Stimulated activated CD8-positive, alpha-beta memory T cell treated with anti-CD3 and anti-CD28 coated beads, Interleukin-15, amount 100 ng/mL, for 48 hours (primary cell): Measurements from ENCODE around the gene CBLB.

ENCODE experiments used
- DNase-seq, 2 donors: peaks; one replicate each; pipeline ENCODE4 v3.0.0-alpha.2; 2020; ENCODE audit warnings: low read depth in 2 of 2

The CBLB gene

GRCh38 chr3:105691633-105692032 lies 177.2 kb downstream of the CBLB start:
- DNase-seq, result no peak

- DNase-seq, result no peak
These were observed 177.8 kb downstream of the CBLB start for GRCh38 chr3:105691053-105691452.

GRCh38 chr3:105688821-105689220 lies 180.0 kb downstream of the CBLB start:
- DNase-seq, result no peak

GRCh38 chr3:105686278-105686897 lies 182.4 kb downstream of the CBLB start:
- DNase-seq, result no peak

GRCh38 chr3:105679951-105680350 lies 188.9 kb downstream of the CBLB start:
- no peak for DNase-seq

GRCh38 chr3:105678017-105678416 lies 190.8 kb downstream of the CBLB start:
- no peak for DNase-seq

- peak in 1 of 2 donors; percentile 46 for DNase-seq
These were observed 192.1 kb downstream of the CBLB start for GRCh38 chr3:105676621-105677300.

GRCh38 chr3:105674437-105675065 lies 194.3 kb downstream of the CBLB start:
- DNase-seq, result no peak

- no peak for DNase-seq
These were observed 195.8 kb downstream of the CBLB start for GRCh38 chr3:105672996-105673395.

GRCh38 chr3:105662306-105662705 lies 206.5 kb downstream of the CBLB start:
- no peak for DNase-seq

- DNase-seq, result no peak
These were observed 207.4 kb downstream of the CBLB start for GRCh38 chr3:105661461-105661860.

- DNase-seq, result no peak
These were observed 211.9 kb downstream of the CBLB start for GRCh38 chr3:105656651-105657504.

- no peak for DNase-seq
These were observed 214.9 kb downstream of the CBLB start for GRCh38 chr3:105653868-105654267.

- no peak for DNase-seq
These were observed 215.6 kb downstream of the CBLB start for GRCh38 chr3:105653166-105653565.

GRCh38 chr3:105649480-105649879 lies 219.3 kb downstream of the CBLB start:
- no peak for DNase-seq

GRCh38 chr3:105647047-105647446 lies 221.8 kb downstream of the CBLB start:
- DNase-seq, result no peak

- DNase-seq, result no peak
These were observed 229.7 kb downstream of the CBLB start for GRCh38 chr3:105639131-105639530.

- no peak for DNase-seq
These were observed 234.1 kb downstream of the CBLB start for GRCh38 chr3:105634708-105635107.

- no peak for DNase-seq
These were observed 239.1 kb downstream of the CBLB start for GRCh38 chr3:105629718-105630117.

- DNase-seq, result no peak
These were observed 242.1 kb downstream of the CBLB start for GRCh38 chr3:105626739-105627138.

GRCh38 chr3:105622169-105622568 lies 246.6 kb downstream of the CBLB start:
- no peak for DNase-seq

- DNase-seq, result no peak
These were observed 248.6 kb downstream of the CBLB start for GRCh38 chr3:105620236-105620635.
